Activated CD8-positive, alpha-beta T cell treated with anti-CD3 and anti-CD28 coated beads for 36 hours (primary cell): ENCODE results near the gene RPL27A. TPM values are rescaled to one million over a fixed set of nuclear protein-coding genes. Genes with fewer than 3 reads are reported as not detected.

Source experiments
- ATAC-seq: fragments of 200-7000 bp; cut with Tn5 transposase; one replicate; pipeline ENCODE4 v1.10.0; 2021; ENCODE audit warnings: mild to moderate bottlenecking, moderate library complexity
- CTCF ChIA-PET: fragments of 350-600 bp; sonication (Branson Sonifier 250); formaldehyde crosslinking; loops from one replicate; lab custom pipeline; 2021; ENCODE audit warnings: antibody characterized with exemption; lab: Charles Lee
- POLR2A ChIA-PET: fragments of 350-600 bp; sonication (Branson Sonifier 250); formaldehyde crosslinking; loops from one replicate; lab custom pipeline; 2021; ENCODE audit warnings: antibody characterized with exemption; lab: Charles Lee
- DNase-seq: peaks from one replicate; pipeline ENCODE4 v3.0.0-alpha.2; 2020
- H3K27ac Mint-ChIP-seq: one replicate; pipeline ENCODE4 v1.8.0; 2021; ENCODE audit warnings: mild to moderate bottlenecking, mixed read lengths
- H3K27me3 Mint-ChIP-seq: one replicate; pipeline ENCODE4 v1.8.0; 2021; ENCODE audit warnings: mixed read lengths
- H3K36me3 Mint-ChIP-seq: one replicate; pipeline ENCODE4 v1.8.0; 2021; ENCODE audit warnings: low read depth, mixed read lengths
- H3K4me1 Mint-ChIP-seq: one replicate; pipeline ENCODE4 v1.8.0; 2021; ENCODE audit warnings: low read depth, mixed read lengths
- H3K4me3 Mint-ChIP-seq: one replicate; pipeline ENCODE4 v1.8.0; 2021; ENCODE audit warnings: mild to moderate bottlenecking, moderate library complexity, mixed read lengths
- H3K9me3 Mint-ChIP-seq: one replicate; pipeline ENCODE4 v1.8.0; 2021; ENCODE audit warnings: mixed read lengths
- intact Hi-C: fragments of 100-400 bp; cut with micrococcal nuclease; formaldehyde crosslinking; loops from one replicate; pipeline ENCODE4 v1.10.0; 2022
- total RNA-seq, 2 experiments: library from RNA; stranded (reverse); gene quantifications; one replicate each; pipeline ENCODE4 v1.2.3, GENCODE V29; 2021
- TF ChIP-seq, protein P1 (sequence below): fragments of 200-600 bp; IDR thresholded peaks from one replicate; pipeline ENCODE4 v1.8.0; 2022; ENCODE audit warnings: antibody characterized with exemption, mild to moderate bottlenecking

Gene RPL27A
- total RNA-seq, result 100 to 1,000 TPM; 959 to 987 TPM

DNA sequence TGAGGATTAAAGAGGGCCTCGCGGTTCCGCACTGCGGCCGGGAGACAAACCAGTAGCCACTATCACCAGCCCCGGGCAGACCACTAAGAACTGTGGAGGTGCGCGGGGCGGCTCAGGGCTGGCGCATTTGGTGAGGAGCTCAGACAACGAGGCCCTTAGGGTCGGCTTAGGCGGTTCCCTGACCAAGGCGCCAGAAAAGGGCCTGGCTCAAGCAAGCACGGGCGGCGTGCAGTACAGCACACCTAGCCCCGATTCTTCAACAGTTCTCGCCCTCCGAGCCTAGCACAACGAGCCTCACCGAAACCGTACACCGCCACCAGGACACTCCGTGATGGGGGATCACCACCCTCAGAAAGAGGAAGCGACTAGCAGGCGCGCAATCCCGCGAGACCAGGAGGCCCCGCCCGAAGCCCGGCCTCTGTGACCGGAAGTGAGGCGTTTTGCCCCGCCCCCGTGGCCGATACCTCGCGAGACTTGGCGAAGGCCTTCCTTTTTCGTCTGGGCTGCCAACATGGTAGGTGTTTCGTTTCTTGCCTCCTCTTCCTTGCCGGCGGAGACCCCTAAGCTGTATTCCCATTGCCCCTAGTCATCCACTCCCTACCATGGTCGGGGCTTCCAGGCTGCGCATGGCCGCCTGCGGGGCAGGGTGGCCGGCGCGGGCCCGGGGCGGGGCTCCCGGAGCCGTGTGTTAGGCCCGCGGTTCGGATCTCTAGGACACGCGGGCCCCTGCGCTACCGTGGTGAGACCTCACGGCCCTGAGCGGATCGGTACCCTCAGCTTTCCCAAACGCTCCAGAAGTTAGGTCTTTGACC, at the start of gene RPL27A, which contains the start of gene TRIM66:
TSS of gene RPL27A (plus strand) at position 490 of the 812 bp plus-strand sequence. CDS start at position 512, 22 bp downstream.
TSS of gene TRIM66 (minus strand) at position 363 of the 812 bp plus-strand sequence. CDS start 10,391 bp downstream, outside the sequence.
- peak within 1 kb of the TSS; percentile 93 for H3K4me3 Mint-ChIP-seq
- intact Hi-C loops, result no loop called here
- peaks cover 41% of the 10 kb centered on the region for H3K4me1 Mint-ChIP-seq
- CTCF ChIA-PET, result interaction anchor here (0.8 kb wide), 1 partner anchor 277 kb away, joined by 3 read pairs; no protein-coding TSS in a partner anchor
- TF ChIP-seq, protein P1, sequence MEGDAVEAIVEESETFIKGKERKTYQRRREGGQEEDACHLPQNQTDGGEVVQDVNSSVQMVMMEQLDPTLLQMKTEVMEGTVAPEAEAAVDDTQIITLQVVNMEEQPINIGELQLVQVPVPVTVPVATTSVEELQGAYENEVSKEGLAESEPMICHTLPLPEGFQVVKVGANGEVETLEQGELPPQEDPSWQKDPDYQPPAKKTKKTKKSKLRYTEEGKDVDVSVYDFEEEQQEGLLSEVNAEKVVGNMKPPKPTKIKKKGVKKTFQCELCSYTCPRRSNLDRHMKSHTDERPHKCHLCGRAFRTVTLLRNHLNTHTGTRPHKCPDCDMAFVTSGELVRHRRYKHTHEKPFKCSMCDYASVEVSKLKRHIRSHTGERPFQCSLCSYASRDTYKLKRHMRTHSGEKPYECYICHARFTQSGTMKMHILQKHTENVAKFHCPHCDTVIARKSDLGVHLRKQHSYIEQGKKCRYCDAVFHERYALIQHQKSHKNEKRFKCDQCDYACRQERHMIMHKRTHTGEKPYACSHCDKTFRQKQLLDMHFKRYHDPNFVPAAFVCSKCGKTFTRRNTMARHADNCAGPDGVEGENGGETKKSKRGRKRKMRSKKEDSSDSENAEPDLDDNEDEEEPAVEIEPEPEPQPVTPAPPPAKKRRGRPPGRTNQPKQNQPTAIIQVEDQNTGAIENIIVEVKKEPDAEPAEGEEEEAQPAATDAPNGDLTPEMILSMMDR, result no peak
- no peaks in the 10 kb centered on the region for H3K27me3 Mint-ChIP-seq
- ATAC-seq, result peak; percentile 96
- peak within 1 kb of the TSS; percentile 97 for H3K27ac Mint-ChIP-seq
- POLR2A ChIA-PET, result interaction anchor here (0.7 to 2.6 kb wide), 24 partner anchors 8 to 1987 kb away, joined by 3 to 16 read pairs (median 5); partner anchors contain the start of genes AKIP1, STK33, TMEM9B and ZNF143
- H3K36me3 Mint-ChIP-seq, result peaks cover 78% of the 10 kb centered on the region
- peak; percentile 99 for DNase-seq
- no peaks in the 10 kb centered on the region for H3K9me3 Mint-ChIP-seq

DNA sequence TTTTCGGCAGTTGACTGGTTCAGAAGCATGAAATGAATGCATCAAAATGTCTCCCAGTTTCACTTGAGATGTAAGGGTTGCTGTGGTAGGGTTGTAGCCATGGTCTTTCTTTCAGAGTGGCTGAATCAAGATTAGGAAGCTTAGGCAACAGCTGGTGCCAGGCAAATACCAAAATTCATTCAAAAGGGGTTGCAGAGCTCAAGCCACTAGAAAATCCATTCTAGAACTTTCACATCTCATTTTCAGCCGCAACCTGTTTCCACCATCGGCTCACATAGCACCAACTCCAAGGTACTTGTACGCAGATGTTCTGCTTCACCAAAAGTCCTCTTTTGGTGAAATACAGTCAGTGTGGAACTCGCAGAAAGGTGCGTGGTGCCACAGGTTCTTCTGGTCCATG, 48.1 kb upstream of the RPL27A start:
- no peak overlapping the region for H3K4me3 Mint-ChIP-seq
- no peak overlapping the region for H3K27ac Mint-ChIP-seq
- intact Hi-C loops, result no loop called here
- ChIA-PET CTCF (no interaction called here), POLR2A (no interaction called here)
- H3K27me3 Mint-ChIP-seq, result no peaks in the 10 kb centered on the region
- DNase-seq (no peak), ATAC-seq (no peak)
- H3K4me1 Mint-ChIP-seq, result no peaks in the 10 kb centered on the region
- H3K36me3 Mint-ChIP-seq, result peaks cover 52% of the 10 kb centered on the region
- peaks cover 5% of the 10 kb centered on the region for H3K9me3 Mint-ChIP-seq
- TF ChIP-seq, protein P1, result no peak

DNA sequence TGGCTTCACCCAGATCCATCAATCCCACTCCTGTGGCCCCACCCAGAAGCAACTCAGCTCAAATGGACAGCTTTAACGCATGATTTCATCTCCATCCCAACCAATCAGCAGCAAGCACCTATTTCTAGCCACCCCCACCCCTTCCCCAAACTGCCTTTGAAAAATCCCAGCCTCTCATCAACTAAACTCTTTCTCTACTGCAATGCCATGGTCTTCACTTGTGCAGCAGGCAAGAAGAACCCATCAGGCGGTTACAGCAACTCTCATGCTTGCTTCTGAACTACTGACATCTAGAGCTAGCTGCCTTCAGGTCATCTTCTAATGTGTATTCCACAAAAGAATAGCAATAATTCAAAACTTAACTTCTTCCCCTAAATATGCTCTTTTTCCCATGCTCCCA, 46.5 kb upstream of the RPL27A start:
- Mint-ChIP-seq H3K4me3 (no peak overlapping the region), H3K4me1 (peaks cover 1% of the 10 kb centered on the region), H3K27ac (no peak overlapping the region), H3K36me3 (peaks cover 57% of the 10 kb centered on the region), H3K9me3 (peaks cover 5% of the 10 kb centered on the region), H3K27me3 (no peaks in the 10 kb centered on the region)
- TF ChIP-seq, protein P1, result no peak
- intact Hi-C loops, result no loop called here
- DNase-seq, result no peak
- ChIA-PET CTCF (no interaction called here), POLR2A (no interaction called here)
- no peak for ATAC-seq

- ATAC-seq (no peak), DNase-seq (no peak)
- intact Hi-C loops, result no loop called here
- Mint-ChIP-seq H3K27me3 (no peaks in the 10 kb centered on the region), H3K9me3 (peaks cover 5% of the 10 kb centered on the region), H3K4me1 (peaks cover 11% of the 10 kb centered on the region), H3K27ac (no peak overlapping the region), H3K4me3 (no peak overlapping the region), H3K36me3 (peaks cover 69% of the 10 kb centered on the region)
- TF ChIP-seq, protein P1, result no peak
- ChIA-PET CTCF (no interaction called here), POLR2A (no interaction called here)
Observed at GRCh38 chr11:8638300-8638699, 44.3 kb upstream of the RPL27A start.

DNA sequence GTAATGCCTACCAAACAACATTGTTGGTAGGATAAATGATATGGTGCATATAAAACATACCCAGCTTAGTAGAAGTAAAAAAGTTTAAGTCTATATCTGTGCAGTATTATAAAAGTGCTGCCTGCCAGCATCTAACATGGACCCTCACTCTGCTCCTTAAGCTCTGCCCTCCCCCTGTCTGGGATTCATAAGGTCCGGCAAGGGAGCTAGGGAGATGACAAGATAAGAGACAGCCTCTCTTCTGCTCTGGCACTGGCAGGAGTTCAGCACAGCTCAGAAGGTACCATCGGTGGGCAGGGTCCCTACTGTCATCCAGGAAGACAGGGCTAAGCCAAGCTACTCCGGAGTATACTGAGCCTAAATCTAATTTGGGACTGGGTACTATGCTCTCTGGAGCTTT, 42.9 kb upstream of the RPL27A start:
- no peak overlapping the region for H3K4me3 Mint-ChIP-seq
- no peak overlapping the region for H3K27ac Mint-ChIP-seq
- H3K27me3 Mint-ChIP-seq, result no peaks in the 10 kb centered on the region
- peaks cover 11% of the 10 kb centered on the region for H3K4me1 Mint-ChIP-seq
- TF ChIP-seq, protein P1, result no peak
- no peak for ATAC-seq
- H3K36me3 Mint-ChIP-seq, result peaks cover 64% of the 10 kb centered on the region
- ChIA-PET CTCF (interaction anchor here (0.8 to 1.5 kb wide), 3 partner anchors 8 to 11 kb away, joined by 3 to 4 read pairs (median 4); no protein-coding TSS in a partner anchor), POLR2A (interaction anchor here (1.6 kb wide), 1 partner anchor 42 kb away, joined by 4 read pairs; no protein-coding TSS in a partner anchor)
- H3K9me3 Mint-ChIP-seq, result peaks cover 5% of the 10 kb centered on the region
- DNase-seq, result no peak
- intact Hi-C loops, result no loop called here
